ENCODE results near the gene WRAP53. TPM values are rescaled to one million over a fixed set of nuclear protein-coding genes. Genes with fewer than 3 reads are reported as not detected.

Gene WRAP53
- total RNA-seq, 2 donors from 2014 or later = 6.0 to 22.6 TPM

GRCh38 chr17:7712111-7712771 is 24.0 kb downstream of the WRAP53 start:
- H3K36me3 ChIP-seq = no peaks in the 10 kb centered on the region
- H3K9ac ChIP-seq (ENCODE audit: low read depth in 2 of 2, low read length in 2 of 2) = no peak overlapping the region
- H3K4me1 ChIP-seq = no peaks in the 10 kb centered on the region
- no peak overlapping the region for H3K4me3 ChIP-seq
- TF ChIP-seq CTCF (IDR thresholded peaks at IDR 0.05) = no peak
- DNase-seq = no peak
- H3K27ac ChIP-seq = no peak overlapping the region
- H3K27me3 ChIP-seq = peaks cover 10% of the 10 kb centered on the region
- H3K9me3 ChIP-seq = no peaks in the 10 kb centered on the region
- intact Hi-C loops (cut with DNase I) = no loop called here

DNA sequence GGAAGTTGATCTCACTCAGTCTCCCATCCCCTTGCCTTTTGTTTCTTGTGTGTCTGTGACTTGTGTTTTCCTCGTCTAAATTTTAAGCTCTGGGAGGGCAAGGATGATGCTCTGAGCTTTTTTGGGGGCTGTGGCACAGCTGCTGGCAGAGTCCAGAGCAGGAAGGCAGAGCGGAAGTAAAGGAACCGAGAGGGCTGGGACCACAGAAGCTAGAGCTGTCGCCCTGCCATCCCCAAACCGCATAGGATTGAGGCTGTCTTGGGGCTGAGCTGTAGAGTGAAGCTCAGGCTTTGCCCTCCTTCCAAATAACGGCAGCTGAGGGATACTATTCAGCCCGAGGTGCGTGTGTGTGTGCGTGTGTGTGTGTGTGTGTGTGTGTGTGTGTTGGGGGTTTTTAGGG is 25.5 kb downstream of the WRAP53 start:
- no peaks in the 10 kb centered on the region for H3K4me1 ChIP-seq
- H3K9me3 ChIP-seq = no peaks in the 10 kb centered on the region
- H3K36me3 ChIP-seq = no peaks in the 10 kb centered on the region
- intact Hi-C loops (cut with DNase I) = no loop called here
- no peak overlapping the region for H3K9ac ChIP-seq (ENCODE audit: low read depth in 2 of 2, low read length in 2 of 2)
- no peak overlapping the region for H3K27ac ChIP-seq
- DNase-seq = no peak
- no peak overlapping the region for H3K4me3 ChIP-seq
- peaks cover 10% of the 10 kb centered on the region for H3K27me3 ChIP-seq
- no peak for TF ChIP-seq CTCF (IDR thresholded peaks at IDR 0.05)

DNA sequence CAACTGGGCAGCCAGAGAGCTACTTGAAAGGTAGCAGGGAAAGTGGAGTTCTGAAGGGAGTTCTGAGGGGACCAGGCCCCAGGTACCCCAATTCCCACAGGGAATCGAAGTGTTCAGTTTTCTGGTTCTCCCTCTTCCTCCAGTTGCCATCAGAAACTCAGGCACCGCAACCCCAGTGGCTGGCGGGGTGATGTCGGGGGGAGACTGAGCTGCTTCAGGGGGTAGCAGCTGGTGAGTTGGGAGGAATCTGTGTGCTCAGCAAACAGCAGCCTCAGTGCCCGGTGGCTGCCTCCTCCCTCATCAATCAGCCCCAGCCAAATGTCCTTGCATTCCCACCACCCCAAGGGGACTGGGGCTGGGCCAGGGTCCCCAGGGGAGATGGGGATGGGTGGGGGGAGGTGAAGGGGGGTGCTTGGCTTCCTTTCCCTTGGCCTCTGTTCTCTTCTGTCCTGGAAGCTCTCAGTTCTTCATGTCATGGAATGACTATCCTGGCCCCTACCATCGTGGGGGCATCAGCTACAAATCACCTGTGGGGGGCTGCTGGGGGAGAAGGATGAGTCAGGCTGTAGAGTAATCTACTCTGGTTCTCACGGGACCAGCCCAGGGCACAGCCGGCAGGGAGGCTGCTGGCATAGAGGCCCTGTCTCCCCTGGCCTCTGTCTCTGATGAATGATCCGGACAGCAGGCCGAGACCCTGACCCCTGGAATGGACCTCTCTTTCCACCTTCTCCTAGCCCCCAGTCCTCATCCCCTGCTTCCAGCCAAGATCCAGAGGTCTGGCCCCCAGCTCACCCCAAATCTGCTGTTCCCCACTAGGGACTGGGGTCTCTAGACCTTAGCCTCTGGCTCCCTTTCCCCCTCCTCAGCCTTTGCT is 26.7 kb downstream of the WRAP53 start:
- intact Hi-C loops (cut with DNase I) = no loop called here
- H3K27ac ChIP-seq = no peak overlapping the region
- TF ChIP-seq CTCF (IDR thresholded peaks at IDR 0.05) = no peak
- H3K4me1 ChIP-seq = no peaks in the 10 kb centered on the region
- no peaks in the 10 kb centered on the region for H3K36me3 ChIP-seq
- peaks cover 10% of the 10 kb centered on the region for H3K27me3 ChIP-seq
- H3K9ac ChIP-seq (ENCODE audit: low read depth in 2 of 2, low read length in 2 of 2) = no peak overlapping the region
- no peaks in the 10 kb centered on the region for H3K9me3 ChIP-seq
- DNase-seq = no peak
- H3K4me3 ChIP-seq = no peak overlapping the region

GRCh38 chr17:7715936-7716886 is 27.9 kb downstream of the WRAP53 start:
- peak overlapping the region; percentile 53 for H3K4me3 ChIP-seq
- no peak for TF ChIP-seq CTCF (IDR thresholded peaks at IDR 0.05)
- H3K9ac ChIP-seq (ENCODE audit: low read depth in 2 of 2, low read length in 2 of 2) = peak overlapping the region in 1 of 2 donors; percentile 30
- H3K36me3 ChIP-seq = no peaks in the 10 kb centered on the region
- no peak overlapping the region for H3K27ac ChIP-seq
- no peak for DNase-seq
- H3K9me3 ChIP-seq = no peaks in the 10 kb centered on the region
- peaks cover 10% of the 10 kb centered on the region for H3K27me3 ChIP-seq
- intact Hi-C loops (cut with DNase I) = no loop called here
- no peaks in the 10 kb centered on the region for H3K4me1 ChIP-seq

Data from colonic mucosa (tissue), 4 donors.